ENCODE measurements around the gene SYNM. TPM values are rescaled to one million over a fixed set of nuclear protein-coding genes. Genes with fewer than 3 reads are reported as not detected.

The SYNM gene
- total RNA-seq, 1 donor from 2014 or later: 36.4 TPM

- peak; percentile 60 for DNase-seq (ENCODE audit: low spot score)
These were observed 19.2 kb upstream of the SYNM start for GRCh38 chr15:99085413-99086326.

- DNase-seq (ENCODE audit: low spot score): no peak
These were observed 18.6 kb upstream of the SYNM start for GRCh38 chr15:99086327-99086667.

GRCh38 chr15:99087405-99087943, 17.4 kb upstream of the SYNM start:
- peak; percentile 47 for DNase-seq (ENCODE audit: low spot score)

- peak; percentile 26 for DNase-seq (ENCODE audit: low spot score)
These were observed 14.7 kb upstream of the SYNM start for GRCh38 chr15:99090011-99090699.

- peak; percentile 33 for DNase-seq (ENCODE audit: low spot score)
These were observed 13.9 kb upstream of the SYNM start for GRCh38 chr15:99090938-99091337.

- peak; percentile 55 for DNase-seq (ENCODE audit: low spot score)
These were observed 12.2 kb upstream of the SYNM start for GRCh38 chr15:99092554-99093172.

GRCh38 chr15:99095626-99096025, 9.3 kb upstream of the SYNM start:
- DNase-seq (ENCODE audit: low spot score): no peak

GRCh38 chr15:99096173-99096893, 8.5 kb upstream of the SYNM start:
- DNase-seq (ENCODE audit: low spot score): peak; percentile 64

GRCh38 chr15:99096894-99097426, 7.9 kb upstream of the SYNM start:
- peak; percentile 33 for DNase-seq (ENCODE audit: low spot score)

- DNase-seq (ENCODE audit: low spot score): peak; percentile 69
These were observed 7.2 kb upstream of the SYNM start for GRCh38 chr15:99097441-99098410.

- peak; percentile 47 for DNase-seq (ENCODE audit: low spot score)
These were observed 6.5 kb upstream of the SYNM start for GRCh38 chr15:99098426-99098825.

- peak; percentile 51 for DNase-seq (ENCODE audit: low spot score)
These were observed 5.9 kb upstream of the SYNM start for GRCh38 chr15:99098991-99099390.

GRCh38 chr15:99099661-99100060, 5.2 kb upstream of the SYNM start:
- DNase-seq (ENCODE audit: low spot score): peak; percentile 73

- DNase-seq (ENCODE audit: low spot score): peak; percentile 91
These were observed 4.4 kb upstream of the SYNM start for GRCh38 chr15:99100245-99101173.

- no peak for DNase-seq (ENCODE audit: low spot score)
These were observed 3.4 kb upstream of the SYNM start for GRCh38 chr15:99101501-99101900.

- DNase-seq (ENCODE audit: low spot score): peak; percentile 73
These were observed 2.3 kb upstream of the SYNM start for GRCh38 chr15:99102332-99103235.

GRCh38 chr15:99103279-99103678, 1.6 kb upstream of the SYNM start:
- DNase-seq (ENCODE audit: low spot score): peak; percentile 45
